OCI-LY1 (cell line): ENCODE measurements around the gene ZP1.

ENCODE experiments used
- EZH2 ChIP-seq: fragments of 200-600 bp; sonication (generic), shearing (Covaris generic); IDR thresholded peaks from 2 replicates; pipeline ENCODE4 v1.8.0; 2017; ENCODE audit warnings: borderline replicate concordance, mixed run types, mild to moderate bottlenecking, antibody characterized with exemption, low read length, moderate library complexity, mixed read lengths
- TF ChIP-seq, protein P1 (sequence below): fragments of 200-600 bp; sonication (generic), shearing (Covaris generic); IDR thresholded peaks from 2 replicates; pipeline ENCODE4 v1.5.1; 2017; ENCODE audit warnings: mild to moderate bottlenecking, antibody characterized with exemption, low read length, moderate library complexity, mixed read lengths

DNA sequence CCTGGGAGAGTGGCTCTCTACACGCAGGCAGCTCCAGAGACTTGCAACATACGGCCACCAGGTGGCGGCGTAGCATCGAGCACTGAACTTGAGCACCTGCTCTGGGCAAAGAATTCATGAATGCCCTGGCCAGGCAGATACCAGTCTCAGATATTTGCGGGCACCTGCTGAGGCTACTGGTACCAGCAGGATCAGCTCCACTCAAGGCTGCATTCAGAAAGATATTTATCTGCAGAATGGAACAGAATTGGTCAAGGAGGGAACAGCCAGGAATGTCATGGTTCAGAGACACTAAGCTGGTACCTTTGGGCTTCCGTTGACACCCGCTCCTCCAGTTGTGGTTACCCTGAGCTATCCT, 36.2 kb upstream of the ZP1 start:
- TF ChIP-seq, protein P1, sequence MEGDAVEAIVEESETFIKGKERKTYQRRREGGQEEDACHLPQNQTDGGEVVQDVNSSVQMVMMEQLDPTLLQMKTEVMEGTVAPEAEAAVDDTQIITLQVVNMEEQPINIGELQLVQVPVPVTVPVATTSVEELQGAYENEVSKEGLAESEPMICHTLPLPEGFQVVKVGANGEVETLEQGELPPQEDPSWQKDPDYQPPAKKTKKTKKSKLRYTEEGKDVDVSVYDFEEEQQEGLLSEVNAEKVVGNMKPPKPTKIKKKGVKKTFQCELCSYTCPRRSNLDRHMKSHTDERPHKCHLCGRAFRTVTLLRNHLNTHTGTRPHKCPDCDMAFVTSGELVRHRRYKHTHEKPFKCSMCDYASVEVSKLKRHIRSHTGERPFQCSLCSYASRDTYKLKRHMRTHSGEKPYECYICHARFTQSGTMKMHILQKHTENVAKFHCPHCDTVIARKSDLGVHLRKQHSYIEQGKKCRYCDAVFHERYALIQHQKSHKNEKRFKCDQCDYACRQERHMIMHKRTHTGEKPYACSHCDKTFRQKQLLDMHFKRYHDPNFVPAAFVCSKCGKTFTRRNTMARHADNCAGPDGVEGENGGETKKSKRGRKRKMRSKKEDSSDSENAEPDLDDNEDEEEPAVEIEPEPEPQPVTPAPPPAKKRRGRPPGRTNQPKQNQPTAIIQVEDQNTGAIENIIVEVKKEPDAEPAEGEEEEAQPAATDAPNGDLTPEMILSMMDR, result peak; percentile 93
- TF ChIP-seq EZH2, result no peak
